Measurements from ENCODE around the gene EPHA8. TPM values are rescaled to one million over a fixed set of nuclear protein-coding genes. Genes with fewer than 3 reads are reported as not detected.

EPHA8 gene
- total RNA-seq (2014; rRNA removed; shearing (Covaris generic); ENCODE audit: low replicate concordance) = not detected in 2 replicates

- in situ Hi-C loops (cut with HindIII; ENCODE audit: low pct_unique_long_range_greater_than_20kb, low sequenced_read_pairs) = no loop called here
- DNase-seq (ENCODE audit: low read depth) = no peak
These were observed at the start of gene EPHA8 for GRCh38 chr1:22562584-22563583. TSS of gene EPHA8 (plus strand) at chr1:22563489. CDS start at chr1:22563636, 147 bp downstream.

DNA sequence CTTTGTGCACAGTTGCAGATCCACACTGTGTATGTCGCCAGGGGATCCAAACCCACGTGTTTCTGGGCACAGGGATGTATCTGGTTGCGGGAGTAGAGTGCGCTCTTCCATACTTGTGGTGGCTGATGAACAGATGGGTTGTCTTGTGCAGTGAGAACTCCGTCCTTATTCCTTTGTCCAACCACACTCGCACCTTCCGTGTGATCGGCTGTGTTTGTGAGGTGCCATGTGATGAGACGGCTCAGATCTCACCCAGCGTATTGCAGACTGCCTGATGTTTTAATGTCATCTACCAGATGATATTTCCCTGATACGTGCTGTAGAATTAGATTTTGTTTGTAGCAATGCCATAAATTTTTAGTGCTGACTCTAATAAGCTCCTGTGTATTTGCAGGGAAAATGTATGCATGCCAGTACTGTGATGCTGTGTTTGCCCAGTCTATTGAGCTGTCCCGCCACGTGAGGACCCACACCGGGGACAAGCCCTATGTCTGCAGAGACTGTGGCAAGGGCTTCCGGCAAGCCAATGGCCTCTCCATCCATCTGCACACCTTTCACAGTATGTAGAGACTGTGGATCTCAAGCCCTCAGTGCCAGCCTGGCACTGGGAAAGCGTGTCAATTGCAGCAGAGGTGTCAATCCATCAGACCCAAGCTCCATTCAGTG is 46.2 kb upstream of the EPHA8 start:
- no peak for DNase-seq (ENCODE audit: low read depth)
- in situ Hi-C loops (cut with HindIII; ENCODE audit: low pct_unique_long_range_greater_than_20kb, low sequenced_read_pairs) = no loop called here

DNA sequence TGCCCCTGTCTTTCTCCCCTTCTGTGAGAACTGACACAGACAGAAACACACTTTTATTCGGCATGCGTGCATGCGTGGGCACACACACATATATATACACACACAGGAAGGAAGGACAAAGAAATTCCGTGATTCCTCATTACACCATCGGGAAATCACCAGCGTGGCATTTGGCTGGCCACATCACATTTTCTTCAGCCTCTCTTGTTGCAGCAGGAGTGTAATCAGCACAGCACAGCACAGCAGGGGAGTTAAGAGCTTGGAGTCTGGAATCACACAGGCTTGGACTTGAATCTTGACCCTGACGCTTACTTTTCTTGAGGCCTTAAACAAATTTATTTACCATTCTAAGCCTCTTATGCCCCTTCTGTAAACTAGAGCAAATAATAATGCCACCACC is 45.3 kb upstream of the EPHA8 start:
- in situ Hi-C loops (cut with HindIII; ENCODE audit: low pct_unique_long_range_greater_than_20kb, low sequenced_read_pairs) = no loop called here

DNA sequence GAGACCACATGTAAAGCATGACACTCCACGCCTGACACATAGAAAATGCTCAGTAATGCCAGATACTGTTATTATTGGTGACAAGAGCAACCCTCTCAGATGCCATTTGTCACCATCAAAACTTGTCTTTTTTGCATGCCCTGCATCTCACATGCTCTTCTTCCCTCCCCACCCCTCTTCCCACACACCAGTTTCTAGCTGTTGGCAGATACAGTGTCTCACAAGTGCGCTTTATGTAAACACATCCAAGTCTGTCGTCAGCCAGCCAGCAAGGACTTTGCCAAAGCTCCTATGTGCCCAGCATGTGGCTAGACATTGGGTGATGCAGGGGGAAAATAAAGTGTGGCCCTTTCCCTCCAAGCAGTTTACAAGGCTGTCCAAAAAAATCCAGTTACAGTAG is 44.9 kb upstream of the EPHA8 start:
- in situ Hi-C loops (cut with HindIII; ENCODE audit: low pct_unique_long_range_greater_than_20kb, low sequenced_read_pairs) = no loop called here
- no peak for DNase-seq (ENCODE audit: low read depth)

More for the DNA sequence above, 45.3 kb upstream of the EPHA8 start:
- DNase-seq (ENCODE audit: low read depth) = no peak

DNA sequence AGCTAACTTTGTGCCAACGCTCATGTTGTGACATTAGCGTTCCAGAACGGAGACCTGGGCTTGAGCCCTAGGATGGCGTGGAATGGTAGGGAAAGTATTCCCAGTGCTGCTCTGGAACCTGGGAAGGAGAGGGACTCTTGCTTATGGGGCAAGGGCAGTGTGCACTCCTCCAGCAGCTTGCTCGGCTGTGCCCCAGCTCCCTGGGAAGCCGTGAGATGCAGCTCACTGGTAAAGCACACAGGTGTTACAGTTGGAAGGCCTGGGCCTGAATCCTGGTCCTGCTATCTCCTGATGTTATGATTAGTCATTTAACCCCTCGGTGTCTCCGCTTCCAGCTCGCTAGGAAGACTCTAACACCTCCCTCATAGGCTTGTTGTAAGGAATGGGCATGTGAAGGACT is 42.4 kb upstream of the EPHA8 start:
- in situ Hi-C loops (cut with HindIII; ENCODE audit: low pct_unique_long_range_greater_than_20kb, low sequenced_read_pairs) = no loop called here
- no peak for DNase-seq (ENCODE audit: low read depth)

- in situ Hi-C loops (cut with HindIII; ENCODE audit: low pct_unique_long_range_greater_than_20kb, low sequenced_read_pairs) = no loop called here
- DNase-seq (ENCODE audit: low read depth) = no peak
These were observed 41.6 kb upstream of the EPHA8 start for GRCh38 chr1:22521692-22522091.

GRCh38 chr1:22522221-22522743 is 41.0 kb upstream of the EPHA8 start:
- no peak for DNase-seq (ENCODE audit: low read depth)
- in situ Hi-C loops (cut with HindIII; ENCODE audit: low pct_unique_long_range_greater_than_20kb, low sequenced_read_pairs) = no loop called here

- in situ Hi-C loops (cut with HindIII; ENCODE audit: low pct_unique_long_range_greater_than_20kb, low sequenced_read_pairs) = no loop called here
- DNase-seq (ENCODE audit: low read depth) = no peak
These were observed 38.8 kb upstream of the EPHA8 start for GRCh38 chr1:22524481-22524880.

GRCh38 chr1:22525211-22525610 is 38.1 kb upstream of the EPHA8 start:
- no peak for DNase-seq (ENCODE audit: low read depth)
- in situ Hi-C loops (cut with HindIII; ENCODE audit: low pct_unique_long_range_greater_than_20kb, low sequenced_read_pairs) = no loop called here

DNA sequence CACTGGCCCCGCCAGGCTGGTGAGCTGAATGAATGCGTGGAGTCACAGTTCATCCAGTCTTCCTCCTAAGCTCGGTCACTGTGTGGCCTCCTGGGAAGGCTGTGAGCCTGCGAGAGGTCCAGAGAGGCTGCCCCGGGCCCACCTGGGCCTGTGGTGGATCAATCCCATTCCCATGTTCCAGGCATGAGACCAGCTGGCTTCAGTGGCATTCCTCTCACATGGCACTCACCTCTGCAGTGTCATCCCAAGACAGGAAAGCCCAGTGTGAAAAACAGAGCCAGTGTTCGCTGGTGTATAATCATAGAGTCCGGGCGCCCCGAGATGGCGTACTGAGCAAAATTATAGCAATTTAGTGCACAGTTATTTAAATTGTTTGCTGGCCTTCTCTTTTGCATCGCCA is 37.6 kb upstream of the EPHA8 start:
- in situ Hi-C loops (cut with HindIII; ENCODE audit: low pct_unique_long_range_greater_than_20kb, low sequenced_read_pairs) = no loop called here
- no peak for DNase-seq (ENCODE audit: low read depth)

- no peak for DNase-seq (ENCODE audit: low read depth)
- in situ Hi-C loops (cut with HindIII; ENCODE audit: low pct_unique_long_range_greater_than_20kb, low sequenced_read_pairs) = no loop called here
These were observed 37.2 kb upstream of the EPHA8 start for GRCh38 chr1:22526098-22526497.

GRCh38 chr1:22526677-22527076 is 36.6 kb upstream of the EPHA8 start:
- in situ Hi-C loops (cut with HindIII; ENCODE audit: low pct_unique_long_range_greater_than_20kb, low sequenced_read_pairs) = no loop called here

GRCh38 chr1:22527122-22527521 is 36.2 kb upstream of the EPHA8 start:
- no peak for DNase-seq (ENCODE audit: low read depth)
- in situ Hi-C loops (cut with HindIII; ENCODE audit: low pct_unique_long_range_greater_than_20kb, low sequenced_read_pairs) = no loop called here

More at GRCh38 chr1:22526677-22527076, 36.6 kb upstream of the EPHA8 start:
- DNase-seq (ENCODE audit: low read depth) = no peak

GRCh38 chr1:22527555-22528296 is 35.6 kb upstream of the EPHA8 start:
- DNase-seq (ENCODE audit: low read depth) = no peak

GRCh38 chr1:22528451-22528850 is 34.8 kb upstream of the EPHA8 start:
- in situ Hi-C loops (cut with HindIII; ENCODE audit: low pct_unique_long_range_greater_than_20kb, low sequenced_read_pairs) = no loop called here
- no peak for DNase-seq (ENCODE audit: low read depth)

More at GRCh38 chr1:22527555-22528296, 35.6 kb upstream of the EPHA8 start:
- in situ Hi-C loops (cut with HindIII; ENCODE audit: low pct_unique_long_range_greater_than_20kb, low sequenced_read_pairs) = no loop called here

GRCh38 chr1:22529901-22530621 is 33.2 kb upstream of the EPHA8 start:
- DNase-seq (ENCODE audit: low read depth) = no peak
- in situ Hi-C loops (cut with HindIII; ENCODE audit: low pct_unique_long_range_greater_than_20kb, low sequenced_read_pairs) = no loop called here

DNA sequence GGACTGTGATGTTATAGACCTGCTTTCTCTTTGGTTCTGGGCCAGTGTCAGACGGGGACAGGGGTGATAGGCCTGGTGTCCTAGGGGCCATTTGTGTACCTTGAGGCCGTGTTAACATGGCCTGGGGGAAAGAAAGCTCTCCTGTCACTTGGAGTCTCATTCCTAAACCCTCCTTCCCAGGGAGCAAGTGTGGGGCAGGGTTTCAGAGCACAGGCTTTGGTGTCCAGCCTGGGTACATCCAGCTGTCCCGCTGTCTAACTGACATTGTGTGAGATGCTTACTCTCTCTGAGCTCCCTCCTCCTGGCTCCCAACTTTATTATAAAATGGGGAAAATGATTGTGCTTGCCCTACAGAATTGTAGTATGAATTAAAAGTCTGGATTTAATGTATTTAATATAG is 32.6 kb upstream of the EPHA8 start:
- in situ Hi-C loops (cut with HindIII; ENCODE audit: low pct_unique_long_range_greater_than_20kb, low sequenced_read_pairs) = no loop called here
- DNase-seq (ENCODE audit: low read depth) = no peak

- in situ Hi-C loops (cut with HindIII; ENCODE audit: low pct_unique_long_range_greater_than_20kb, low sequenced_read_pairs) = no loop called here
- DNase-seq (ENCODE audit: low read depth) = no peak
These were observed 32.0 kb upstream of the EPHA8 start for GRCh38 chr1:22531251-22531650.

Measured in Caki2 (cell line).